Karpas-422 (cell line): ENCODE data around the gene VSTM2L. TPM values are rescaled to one million over a fixed set of nuclear protein-coding genes. Genes with fewer than 3 reads are reported as not detected.

Source experiments
- DNase-seq: peaks from one replicate; pipeline ENCODE4 v3.0.0-alpha.2; 2015
- H2AFZ ChIP-seq: fragments of 200-600 bp; sonication (generic); 2 replicates; pipeline ENCODE4 v1.6.1; 2014; ENCODE audit warnings: antibody characterized with exemption, low read length, mixed read lengths
- H3K27ac ChIP-seq: fragments of 200-600 bp; sonication (generic); 2 replicates; pipeline ENCODE4 v1.5.1; 2014; ENCODE audit warnings: mild to moderate bottlenecking, low read length, moderate library complexity
- H3K27me3 ChIP-seq: fragments of 200-600 bp; sonication (generic); 2 replicates; pipeline ENCODE4 v1.6.1; 2014; ENCODE audit warnings: low read length, mixed read lengths
- H3K36me3 ChIP-seq: fragments of 200-600 bp; sonication (generic); 2 replicates; pipeline ENCODE4 v1.6.1; 2014; ENCODE audit warnings: low read length, mixed read lengths; ENCODE audit not compliant: insufficient read depth
- H3K4me1 ChIP-seq: fragments of 200-600 bp; sonication (generic); 2 replicates; pipeline ENCODE4 v1.6.1; 2014; ENCODE audit warnings: mild to moderate bottlenecking, low read length, mixed read lengths
- H3K4me2 ChIP-seq: fragments of 200-600 bp; sonication (generic); 2 replicates; pipeline ENCODE4 v1.6.1; 2014; ENCODE audit warnings: low read length, low read depth, mild to moderate bottlenecking; ENCODE audit not compliant: poor library complexity, severe bottlenecking
- H3K4me3 ChIP-seq: fragments of 200-600 bp; sonication (generic); 2 replicates; pipeline ENCODE4 v1.5.1; 2014; ENCODE audit warnings: mild to moderate bottlenecking, antibody characterized with exemption, low read length, mixed read lengths
- H3K79me2 ChIP-seq: fragments of 200-600 bp; sonication (generic); 2 replicates; pipeline ENCODE4 v1.6.1; 2014; ENCODE audit warnings: mild to moderate bottlenecking, low read length, mixed read lengths
- H3K9ac ChIP-seq: fragments of 200-600 bp; sonication (generic); 2 replicates; pipeline ENCODE4 v1.6.0; 2014; ENCODE audit warnings: low read length
- H3K9me2 ChIP-seq: fragments of 200-600 bp; sonication (generic), shearing (Covaris generic); replicated peaks from 2 replicates; pipeline ENCODE4 v1.6.0; 2014; ENCODE audit warnings: mild to moderate bottlenecking, low read length, moderate library complexity; ENCODE audit not compliant: insufficient read depth
- H3K9me3 ChIP-seq: fragments of 300-700, 200-600 bp; sonication (generic); 2 replicates; pipeline ENCODE4 v1.6.1; 2014; ENCODE audit warnings: low read length, mixed read lengths
- H4K20me1 ChIP-seq: fragments of 200-600 bp; sonication (generic); 2 replicates; pipeline ENCODE4 v1.6.1; 2014; ENCODE audit warnings: mild to moderate bottlenecking, antibody characterized with exemption, low read length, low read depth; ENCODE audit not compliant: insufficient read depth
- total RNA-seq: library from RNA; depleted of rRNA; stranded (reverse); fragments of >200 nt; shearing (Covaris generic); gene quantifications from 2 replicates; pipeline ENCODE4 v1.2.3, GENCODE V29; 2014; ENCODE audit warnings: low replicate concordance

The VSTM2L gene
- total RNA-seq, 1 experiment from 2014 or later = not detected

- H3K9me2 ChIP-seq = no peaks in the 10 kb centered on the region
- no peak overlapping the region for H3K4me3 ChIP-seq
- no peaks in the 10 kb centered on the region for H3K9me3 ChIP-seq
- H2AFZ ChIP-seq = no peak overlapping the region
- H3K9ac ChIP-seq = no peak overlapping the region
- no peak overlapping the region for H3K27ac ChIP-seq
- no peaks in the 10 kb centered on the region for H4K20me1 ChIP-seq
- no peaks in the 10 kb centered on the region for H3K4me1 ChIP-seq
- no peak for DNase-seq
- H3K79me2 ChIP-seq = no peaks in the 10 kb centered on the region
- H3K4me2 ChIP-seq = no peak overlapping the region
- H3K27me3 ChIP-seq = no peaks in the 10 kb centered on the region
- 0 out of 2 replicates have a peak, but pooled peaks cover 4% of the 10 kb centered on the region for H3K36me3 ChIP-seq
Measured at GRCh38 chr20:37875460-37876175, 27.3 kb upstream of the VSTM2L start.

GRCh38 chr20:37876863-37877262 lies 26.1 kb upstream of the VSTM2L start:
- no peak overlapping the region for H3K4me2 ChIP-seq
- no peak overlapping the region for H3K9ac ChIP-seq
- H3K9me3 ChIP-seq = no peaks in the 10 kb centered on the region
- H2AFZ ChIP-seq = no peak overlapping the region
- H3K4me1 ChIP-seq = no peaks in the 10 kb centered on the region
- no peak overlapping the region for H3K27ac ChIP-seq
- no peak for DNase-seq
- no peak overlapping the region for H3K4me3 ChIP-seq
- H3K9me2 ChIP-seq = no peaks in the 10 kb centered on the region
- H3K27me3 ChIP-seq = no peaks in the 10 kb centered on the region
- H4K20me1 ChIP-seq = no peaks in the 10 kb centered on the region
- no peaks in the 10 kb centered on the region for H3K79me2 ChIP-seq
- no peaks in the 10 kb centered on the region for H3K36me3 ChIP-seq

- H2AFZ ChIP-seq = no peak overlapping the region
- H3K27me3 ChIP-seq = no peaks in the 10 kb centered on the region
- no peak for DNase-seq
- no peaks in the 10 kb centered on the region for H3K4me1 ChIP-seq
- H3K4me2 ChIP-seq = no peak overlapping the region
- no peaks in the 10 kb centered on the region for H3K36me3 ChIP-seq
- no peaks in the 10 kb centered on the region for H4K20me1 ChIP-seq
- no peaks in the 10 kb centered on the region for H3K79me2 ChIP-seq
- no peaks in the 10 kb centered on the region for H3K9me2 ChIP-seq
- no peak overlapping the region for H3K4me3 ChIP-seq
- no peak overlapping the region for H3K27ac ChIP-seq
- H3K9me3 ChIP-seq = no peaks in the 10 kb centered on the region
- H3K9ac ChIP-seq = no peak overlapping the region
Measured at GRCh38 chr20:37877832-37878772, 24.8 kb upstream of the VSTM2L start.

GRCh38 chr20:37878835-37879599 lies 23.9 kb upstream of the VSTM2L start:
- no peaks in the 10 kb centered on the region for H3K9me3 ChIP-seq
- no peak overlapping the region for H3K9ac ChIP-seq
- H3K4me2 ChIP-seq = no peak overlapping the region
- no peaks in the 10 kb centered on the region for H3K79me2 ChIP-seq
- no peak overlapping the region for H3K4me3 ChIP-seq
- no peaks in the 10 kb centered on the region for H3K27me3 ChIP-seq
- no peaks in the 10 kb centered on the region for H3K9me2 ChIP-seq
- no peak overlapping the region for H3K27ac ChIP-seq
- H4K20me1 ChIP-seq = no peaks in the 10 kb centered on the region
- no peaks in the 10 kb centered on the region for H3K36me3 ChIP-seq
- no peak for DNase-seq
- H2AFZ ChIP-seq = no peak overlapping the region
- no peaks in the 10 kb centered on the region for H3K4me1 ChIP-seq

GRCh38 chr20:37879843-37880242 lies 23.1 kb upstream of the VSTM2L start:
- H3K27ac ChIP-seq = no peak overlapping the region
- H4K20me1 ChIP-seq = no peaks in the 10 kb centered on the region
- H2AFZ ChIP-seq = no peak overlapping the region
- H3K27me3 ChIP-seq = no peaks in the 10 kb centered on the region
- H3K9ac ChIP-seq = no peak overlapping the region
- no peaks in the 10 kb centered on the region for H3K9me3 ChIP-seq
- no peak overlapping the region for H3K4me3 ChIP-seq
- no peaks in the 10 kb centered on the region for H3K36me3 ChIP-seq
- no peaks in the 10 kb centered on the region for H3K79me2 ChIP-seq
- H3K4me2 ChIP-seq = no peak overlapping the region
- H3K4me1 ChIP-seq = no peaks in the 10 kb centered on the region
- no peaks in the 10 kb centered on the region for H3K9me2 ChIP-seq
- DNase-seq = no peak

- H3K36me3 ChIP-seq = no peaks in the 10 kb centered on the region
- H3K27ac ChIP-seq = no peak overlapping the region
- no peaks in the 10 kb centered on the region for H3K27me3 ChIP-seq
- H3K79me2 ChIP-seq = no peaks in the 10 kb centered on the region
- H3K9me2 ChIP-seq = no peaks in the 10 kb centered on the region
- no peak overlapping the region for H3K9ac ChIP-seq
- H3K4me1 ChIP-seq = no peaks in the 10 kb centered on the region
- DNase-seq = no peak
- no peaks in the 10 kb centered on the region for H3K9me3 ChIP-seq
- no peak overlapping the region for H3K4me3 ChIP-seq
- H2AFZ ChIP-seq = no peak overlapping the region
- no peaks in the 10 kb centered on the region for H4K20me1 ChIP-seq
- no peak overlapping the region for H3K4me2 ChIP-seq
Measured at GRCh38 chr20:37880726-37881591, 22.0 kb upstream of the VSTM2L start.

GRCh38 chr20:37881601-37882343 lies 21.2 kb upstream of the VSTM2L start:
- no peaks in the 10 kb centered on the region for H3K4me1 ChIP-seq
- H3K9me2 ChIP-seq = no peaks in the 10 kb centered on the region
- H3K36me3 ChIP-seq = no peaks in the 10 kb centered on the region
- no peaks in the 10 kb centered on the region for H3K79me2 ChIP-seq
- no peak overlapping the region for H3K4me3 ChIP-seq
- H3K27me3 ChIP-seq = no peaks in the 10 kb centered on the region
- DNase-seq = no peak
- H3K27ac ChIP-seq = no peak overlapping the region
- no peaks in the 10 kb centered on the region for H3K9me3 ChIP-seq
- H3K9ac ChIP-seq = no peak overlapping the region
- H3K4me2 ChIP-seq = no peak overlapping the region
- no peak overlapping the region for H2AFZ ChIP-seq
- no peaks in the 10 kb centered on the region for H4K20me1 ChIP-seq
